HuH-7 (cell line): ENCODE measurements around the gene RSPH6A.
"Not testable (repeated sequence)": the region's sequence is repeated elsewhere in the genome, so short reads cannot be mapped to it uniquely, and the experiment has no call there.

Experiments used
- DNase-seq: peaks from one replicate; pipeline ENCODE4 v3.0.0; 2011; ENCODE audit warnings: low spot score

The RSPH6A gene

DNA sequence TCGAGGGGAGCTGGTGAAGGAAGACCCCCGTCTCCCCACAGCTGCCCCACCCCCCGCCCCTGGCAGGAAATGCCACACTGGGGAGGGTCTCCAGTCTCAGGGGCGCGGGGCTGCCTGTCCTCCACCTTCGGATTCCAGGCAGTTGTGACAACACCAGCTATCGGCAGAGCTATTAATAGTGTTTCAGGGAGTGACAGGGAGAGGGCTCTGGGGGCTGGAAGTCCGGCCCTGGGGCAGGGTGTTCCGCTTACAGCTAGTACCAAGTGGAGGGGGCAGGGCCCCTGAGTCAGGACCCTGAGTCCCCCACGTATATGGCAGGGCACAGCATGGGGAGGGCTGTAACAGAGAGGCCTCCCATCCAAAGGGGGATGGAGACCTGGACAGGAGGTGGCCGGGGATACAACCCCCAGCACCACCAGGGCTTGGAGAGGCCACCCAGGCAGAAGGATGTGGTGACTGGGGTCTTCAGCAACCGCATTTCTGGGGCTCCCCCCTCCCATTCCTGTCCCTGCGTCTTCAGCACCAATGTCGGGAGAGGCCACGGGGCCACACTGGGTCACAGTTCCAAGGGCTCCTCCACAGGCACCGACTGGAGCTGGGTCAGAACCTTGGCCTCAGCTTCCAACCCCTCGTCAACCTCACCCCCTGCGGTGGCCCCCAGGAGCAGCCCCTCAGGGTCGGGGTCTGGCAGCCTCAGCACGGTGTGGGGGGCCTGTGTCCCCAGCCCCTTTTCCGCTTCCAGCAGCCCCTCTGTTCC is 50.0 kb downstream of the RSPH6A start:
- no peak for DNase-seq

DNA sequence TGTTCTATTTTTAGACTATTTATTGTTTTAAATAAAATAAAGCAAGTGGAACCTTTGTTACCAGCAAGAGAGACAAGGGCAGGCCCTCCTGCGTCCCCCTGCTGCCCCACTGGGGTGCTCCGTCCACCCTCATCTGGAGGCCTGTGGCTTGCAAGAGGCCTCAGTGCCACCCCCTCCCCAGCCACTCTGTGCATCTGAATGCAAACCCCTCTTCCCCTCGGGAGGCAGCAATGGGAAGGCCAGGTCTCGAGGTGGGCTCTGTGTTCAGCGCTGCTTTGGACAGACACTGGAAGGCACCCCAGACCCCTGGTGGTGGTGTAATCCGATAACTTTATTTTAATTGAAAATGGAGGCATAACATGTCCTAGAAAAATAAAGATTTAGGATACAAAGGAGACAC is 50.6 kb downstream of the RSPH6A start:
- no peak for DNase-seq

DNA sequence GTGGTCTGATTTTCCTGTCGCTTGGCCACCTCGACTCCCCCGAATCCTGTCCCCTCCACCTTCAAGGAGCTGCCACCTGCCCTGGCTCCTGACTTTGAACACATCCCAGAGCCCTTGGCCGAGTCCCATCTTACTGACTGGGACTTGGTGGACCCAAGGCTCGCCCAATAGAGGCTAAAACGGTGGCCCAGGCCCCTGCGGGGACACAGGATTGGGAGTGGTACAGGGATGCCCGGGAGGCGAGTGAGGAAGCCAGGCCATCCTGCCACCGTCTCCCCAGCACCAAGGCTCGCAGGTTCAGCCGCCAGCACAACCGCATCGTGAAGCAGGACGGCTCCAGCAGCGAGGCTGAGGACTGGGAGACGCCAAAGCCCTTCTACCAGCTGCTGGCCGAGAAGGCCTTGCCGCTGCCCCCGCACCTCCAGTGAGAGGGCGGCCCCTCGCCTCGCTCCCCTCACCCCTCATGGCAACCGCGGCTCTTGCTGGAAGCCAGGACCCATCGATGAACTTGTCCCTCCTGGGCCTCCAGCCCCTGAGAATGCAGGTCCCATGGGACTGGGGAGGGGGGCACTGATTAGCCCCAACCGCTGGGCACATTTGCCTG is 51.3 kb downstream of the RSPH6A start:
- no peak for DNase-seq

DNA sequence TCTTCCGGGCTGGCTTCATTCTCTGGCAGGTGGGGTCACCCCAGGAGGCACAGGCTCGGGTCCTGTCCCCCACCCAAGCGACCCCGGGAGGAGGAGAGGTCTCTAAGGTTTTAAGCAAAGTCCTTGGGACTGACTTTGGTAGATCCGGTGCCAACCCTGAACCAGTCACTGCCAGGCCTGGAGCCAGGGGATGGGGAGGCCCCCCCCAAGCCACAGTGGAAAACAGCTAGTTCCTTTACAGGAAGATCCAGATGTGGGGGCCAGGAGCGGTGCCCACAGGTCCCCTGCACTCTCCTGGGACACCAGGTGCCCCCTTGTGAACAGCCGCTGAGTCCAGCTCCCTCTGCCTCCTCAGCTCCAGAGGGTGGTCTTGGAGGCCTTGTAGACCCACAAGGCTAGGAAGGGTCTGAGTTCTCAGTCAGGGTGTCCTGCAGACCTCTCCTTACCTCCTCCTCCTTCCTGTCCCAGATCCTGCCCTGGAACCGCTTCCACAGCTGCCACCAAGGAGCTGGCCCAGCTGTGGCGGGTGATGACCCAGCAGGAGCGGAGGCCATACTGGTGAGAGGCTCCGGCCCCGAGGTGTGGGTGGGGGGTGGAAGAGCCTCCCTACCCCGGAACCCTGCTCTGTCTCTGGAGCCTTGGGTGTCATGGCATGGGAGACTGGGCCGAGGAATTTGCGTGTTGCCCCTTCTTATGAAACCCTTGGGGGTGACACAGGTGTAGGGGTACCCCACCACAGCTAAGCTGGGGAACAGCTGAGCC is 52.1 kb downstream of the RSPH6A start:
- no peak for DNase-seq

DNA sequence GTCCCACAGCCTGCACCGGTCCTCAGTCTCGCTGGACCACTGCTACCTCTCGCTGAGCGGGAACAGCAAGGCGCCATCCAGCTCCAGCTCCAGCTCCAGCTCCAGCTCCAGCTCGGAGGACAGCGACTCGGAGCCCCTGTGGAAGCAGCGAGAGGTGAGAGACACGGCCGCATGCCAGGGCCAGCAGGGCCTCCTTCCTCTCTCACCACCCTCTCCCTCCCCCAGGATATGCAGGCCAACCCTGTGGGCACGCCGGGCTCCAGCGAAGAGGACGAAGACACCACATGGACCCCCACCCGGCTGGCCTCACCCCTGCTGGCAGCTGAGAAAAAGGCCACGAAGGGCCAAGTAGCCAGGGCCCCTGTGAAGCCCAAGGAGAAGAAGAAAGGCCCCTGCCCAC is 53.4 kb downstream of the RSPH6A start:
- DNase-seq, result no peak

DNA sequence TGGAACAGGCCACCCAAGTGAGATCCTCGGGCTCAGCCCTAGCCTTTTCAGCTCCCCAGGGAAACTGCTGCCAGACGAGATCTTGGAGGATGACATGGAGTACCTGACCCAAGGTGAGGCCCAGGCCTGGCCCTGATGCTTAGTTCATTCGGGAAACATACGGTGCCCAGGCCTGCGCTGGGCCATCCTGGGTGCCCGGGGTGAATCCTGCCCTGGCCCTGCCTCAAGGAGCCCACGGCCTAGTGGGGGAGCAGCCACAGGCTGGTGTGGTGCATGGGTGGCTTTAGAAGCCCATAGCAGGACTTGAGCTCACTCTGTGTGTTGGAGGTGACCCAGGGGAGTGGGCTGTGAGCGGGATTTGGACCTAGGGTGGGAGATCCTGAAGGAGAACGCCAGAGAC is 56.2 kb downstream of the RSPH6A start:
- no peak for DNase-seq

DNA sequence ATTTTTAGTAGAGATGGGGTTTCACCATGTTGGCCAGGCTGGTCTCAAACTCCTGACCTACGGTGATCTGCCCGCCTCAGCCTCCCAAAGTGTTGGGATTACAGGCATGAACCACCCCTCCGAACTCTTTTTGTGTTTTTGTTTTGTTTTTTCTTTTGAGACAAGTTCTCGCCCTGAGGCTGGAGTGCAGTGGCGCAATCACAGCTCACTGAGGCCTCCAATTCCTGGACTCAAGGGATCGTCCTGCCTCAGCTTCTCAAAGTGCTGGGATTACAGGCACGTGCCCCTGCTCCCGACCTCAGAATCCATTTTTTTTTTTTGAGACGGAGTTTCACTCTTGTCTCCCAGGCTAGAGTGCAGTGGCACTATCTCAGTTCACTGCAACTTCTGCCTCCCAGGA is 57.4 kb downstream of the RSPH6A start:
- DNase-seq, result no peak

DNA sequence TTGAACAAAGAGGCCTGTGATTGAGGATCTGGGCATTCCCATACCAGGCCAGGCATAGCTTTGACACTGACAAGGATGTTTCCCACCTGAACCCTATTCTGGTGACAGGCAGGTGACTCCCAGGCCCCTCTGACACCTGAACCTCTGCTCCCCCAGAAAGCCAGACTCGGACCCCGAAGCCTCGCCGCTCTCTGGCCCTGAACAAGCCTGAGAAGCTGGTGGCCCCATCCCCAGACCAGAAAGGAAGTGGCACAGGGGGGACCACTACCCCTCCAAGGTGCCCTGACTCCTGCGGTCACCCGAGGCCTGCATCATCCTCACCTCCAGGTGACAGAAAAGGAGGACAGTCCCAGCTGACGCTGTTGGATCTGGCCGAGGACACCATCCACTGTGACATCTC is 60.8 kb downstream of the RSPH6A start:
- DNase-seq, result no peak

DNA sequence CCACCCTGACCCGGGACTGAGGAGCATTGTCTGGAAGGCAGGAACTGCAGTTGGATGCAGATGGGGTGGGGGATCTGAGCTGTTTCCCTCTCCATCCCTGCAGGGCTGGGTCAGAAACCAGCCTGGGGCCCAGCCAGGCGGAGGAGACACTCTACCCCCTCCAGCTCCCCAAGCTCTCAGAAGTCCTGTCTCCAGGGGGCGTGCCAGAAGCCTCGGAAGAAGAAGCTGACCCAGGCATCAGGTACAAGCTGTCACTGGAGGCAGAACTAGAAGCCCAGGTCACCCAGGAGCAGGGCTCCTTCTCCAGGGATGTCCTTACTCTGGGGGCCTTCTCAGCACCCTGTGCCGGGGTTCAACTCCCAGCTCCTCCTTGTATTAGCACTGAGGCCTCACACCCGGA is 61.6 kb downstream of the RSPH6A start:
- no peak for DNase-seq

DNA sequence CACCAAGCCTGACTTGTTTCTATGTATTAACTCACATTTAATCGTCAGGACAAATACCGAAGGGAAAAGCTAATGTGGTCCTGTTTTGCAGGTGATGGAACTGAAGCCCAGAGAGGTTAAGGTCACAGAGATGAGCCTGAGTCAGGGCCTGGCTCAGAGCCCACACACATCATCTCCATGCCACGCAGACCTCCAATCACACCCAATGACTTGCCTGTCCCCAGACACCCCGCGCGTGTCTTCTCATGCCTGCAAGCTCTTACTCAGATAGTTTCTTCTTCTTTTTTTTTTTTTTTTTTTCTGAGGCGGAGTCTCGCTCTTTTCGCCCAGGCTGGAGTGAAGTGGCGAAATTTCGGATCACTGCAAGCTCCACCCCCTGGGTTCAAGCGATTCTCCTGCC is 62.5 kb downstream of the RSPH6A start:
- no peak for DNase-seq

DNA sequence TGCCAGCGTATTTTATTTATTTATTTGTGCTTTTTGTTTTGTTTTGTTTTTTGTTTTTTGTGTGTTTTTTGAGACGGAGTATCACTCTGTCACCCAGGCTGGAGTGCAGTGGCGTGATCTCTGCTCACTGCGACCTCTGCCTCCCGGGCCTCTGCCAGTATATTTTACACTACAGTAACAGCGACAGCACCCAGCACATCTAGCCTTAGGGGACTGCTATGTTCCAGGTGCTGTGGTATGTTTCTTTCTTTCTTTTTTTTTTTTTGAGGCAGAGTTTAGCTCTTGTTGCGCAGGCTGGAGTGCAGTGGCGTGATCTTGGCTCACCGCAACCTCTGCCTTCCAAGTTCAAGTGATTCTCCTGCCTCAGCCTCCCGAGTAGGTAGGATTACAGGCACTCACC is 63.6 kb downstream of the RSPH6A start:
- DNase-seq, result not testable (repeated sequence)

DNA sequence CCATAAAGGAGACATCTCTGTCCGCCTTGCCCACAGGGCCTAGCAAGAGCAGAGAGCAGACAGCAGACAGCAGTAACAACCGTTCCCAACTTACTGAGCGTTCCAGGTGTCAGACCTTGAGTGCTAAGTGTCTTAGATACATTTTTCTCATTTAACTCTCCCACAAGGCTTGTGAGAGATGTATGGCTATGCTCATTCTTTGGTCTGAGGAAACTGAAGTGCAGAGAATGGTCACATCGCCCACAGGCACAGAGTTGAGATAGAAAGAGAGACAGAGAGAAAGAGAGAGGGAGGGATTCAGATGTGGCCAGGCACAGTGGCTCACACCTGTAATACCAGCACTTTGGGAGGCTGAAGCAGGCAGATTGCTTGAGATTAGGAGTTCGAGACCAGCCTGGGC is 67.6 kb downstream of the RSPH6A start:
- DNase-seq, result no peak

DNA sequence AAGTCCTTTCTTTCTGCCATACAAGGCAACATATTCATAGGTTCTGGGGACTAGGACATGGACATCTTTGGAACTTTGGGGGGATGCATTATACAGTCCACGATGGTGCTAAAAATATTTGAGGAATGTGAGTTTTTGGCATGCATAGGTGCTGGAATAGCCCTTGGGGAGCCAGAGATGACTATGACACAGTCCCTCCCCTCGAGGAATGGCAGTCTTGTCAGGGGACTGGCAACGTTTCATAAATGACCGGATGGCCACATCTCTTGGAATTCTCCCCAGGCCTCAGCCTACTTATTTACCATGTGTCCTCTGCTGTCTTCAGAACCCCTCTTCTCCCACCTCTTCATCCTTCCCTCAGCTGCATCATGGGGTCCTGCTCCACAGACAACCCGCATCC is 68.2 kb downstream of the RSPH6A start:
- no peak for DNase-seq
